Neural cell (in vitro differentiated cells): ENCODE results near the gene LRRIQ3.

ENCODE experiments used
- EZH2 ChIP-seq: fragments of 200-600, 300-800 bp; shearing (Covaris generic), sonication (generic); IDR thresholded peaks from 2 replicates; pipeline ENCODE4 v1.6.1; 2014; ENCODE audit warnings: antibody characterized with exemption, low read length, borderline replicate concordance, mild to moderate bottlenecking; ENCODE audit not compliant: insufficient read depth, poor library complexity, severe bottlenecking
- MXI1 ChIP-seq: fragments of 450-650 bp; conservative IDR thresholded peaks from 2 replicates; pipeline ENCODE4 v1.6.1; 2014; ENCODE audit warnings: antibody characterized with exemption, mild to moderate bottlenecking; ENCODE audit not compliant: poor library complexity, severe bottlenecking
- POLR2AphosphoS5 ChIP-seq: IDR thresholded peaks from 2 replicates; pipeline ENCODE4 v1.6.1; 2012
- RAD21 ChIP-seq: fragments of 450-650 bp; conservative IDR thresholded peaks from 2 replicates; pipeline ENCODE4 v1.6.1; 2014; ENCODE audit warnings: antibody characterized with exemption, mild to moderate bottlenecking, moderate library complexity
- TF ChIP-seq, protein P1 (sequence below): fragments of 450-650 bp; IDR thresholded peaks from 2 replicates; pipeline ENCODE4 v1.5.1; 2014; ENCODE audit warnings: antibody characterized with exemption, mild to moderate bottlenecking, moderate library complexity; ENCODE audit not compliant: poor library complexity, severe bottlenecking

GRCh38 chr1:74038042-74038441 lies 159.9 kb downstream of the LRRIQ3 start:
- TF ChIP-seq POLR2AphosphoS5 (no peak), MXI1 (no peak), EZH2 (no peak), RAD21 (no peak)
- TF ChIP-seq, protein P1, sequence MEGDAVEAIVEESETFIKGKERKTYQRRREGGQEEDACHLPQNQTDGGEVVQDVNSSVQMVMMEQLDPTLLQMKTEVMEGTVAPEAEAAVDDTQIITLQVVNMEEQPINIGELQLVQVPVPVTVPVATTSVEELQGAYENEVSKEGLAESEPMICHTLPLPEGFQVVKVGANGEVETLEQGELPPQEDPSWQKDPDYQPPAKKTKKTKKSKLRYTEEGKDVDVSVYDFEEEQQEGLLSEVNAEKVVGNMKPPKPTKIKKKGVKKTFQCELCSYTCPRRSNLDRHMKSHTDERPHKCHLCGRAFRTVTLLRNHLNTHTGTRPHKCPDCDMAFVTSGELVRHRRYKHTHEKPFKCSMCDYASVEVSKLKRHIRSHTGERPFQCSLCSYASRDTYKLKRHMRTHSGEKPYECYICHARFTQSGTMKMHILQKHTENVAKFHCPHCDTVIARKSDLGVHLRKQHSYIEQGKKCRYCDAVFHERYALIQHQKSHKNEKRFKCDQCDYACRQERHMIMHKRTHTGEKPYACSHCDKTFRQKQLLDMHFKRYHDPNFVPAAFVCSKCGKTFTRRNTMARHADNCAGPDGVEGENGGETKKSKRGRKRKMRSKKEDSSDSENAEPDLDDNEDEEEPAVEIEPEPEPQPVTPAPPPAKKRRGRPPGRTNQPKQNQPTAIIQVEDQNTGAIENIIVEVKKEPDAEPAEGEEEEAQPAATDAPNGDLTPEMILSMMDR = no peak
